GM19397 (cell line): ENCODE measurements around the gene DAAM1.

Source experiments
- ATAC-seq: cut with Tn5 transposase; IDR thresholded peaks from one replicate; pipeline ENCODE4 v1.9.1; 2021; ENCODE audit warnings: mild to moderate bottlenecking, moderate library complexity; ENCODE audit not compliant: unreplicated experiment

DAAM1 gene

GRCh38 chr14:59310633-59311032 lies 122.2 kb downstream of the DAAM1 start:
- ATAC-seq: no peak

GRCh38 chr14:59311723-59312122 lies 123.3 kb downstream of the DAAM1 start:
- ATAC-seq: no peak

- ATAC-seq: peak; percentile 59
Measured at GRCh38 chr14:59313144-59313651, 124.7 kb downstream of the DAAM1 start.

- no peak for ATAC-seq
Measured at GRCh38 chr14:59313658-59314608, 125.5 kb downstream of the DAAM1 start.

GRCh38 chr14:59314953-59315599 lies 126.6 kb downstream of the DAAM1 start:
- no peak for ATAC-seq

- no peak for ATAC-seq
Measured at GRCh38 chr14:59316151-59316830, 127.8 kb downstream of the DAAM1 start.

GRCh38 chr14:59317346-59317745 lies 128.9 kb downstream of the DAAM1 start:
- ATAC-seq: no peak

GRCh38 chr14:59317798-59318505 lies 129.5 kb downstream of the DAAM1 start:
- no peak for ATAC-seq

- ATAC-seq: no peak
Measured at GRCh38 chr14:59318908-59319307, 130.4 kb downstream of the DAAM1 start.

- ATAC-seq: no peak
Measured at GRCh38 chr14:59320361-59320760, 131.9 kb downstream of the DAAM1 start.

GRCh38 chr14:59320763-59321625 lies 132.5 kb downstream of the DAAM1 start:
- no peak for ATAC-seq

GRCh38 chr14:59321626-59321949 lies 133.1 kb downstream of the DAAM1 start:
- no peak for ATAC-seq

GRCh38 chr14:59325906-59326305 lies 137.4 kb downstream of the DAAM1 start:
- no peak for ATAC-seq

- no peak for ATAC-seq
Measured at GRCh38 chr14:59328454-59328853, 140.0 kb downstream of the DAAM1 start.

GRCh38 chr14:59330455-59330854 lies 142.0 kb downstream of the DAAM1 start:
- ATAC-seq: no peak

GRCh38 chr14:59331217-59331616 lies 142.8 kb downstream of the DAAM1 start:
- ATAC-seq: no peak

- no peak for ATAC-seq
Measured at GRCh38 chr14:59332727-59333126, 144.3 kb downstream of the DAAM1 start.

GRCh38 chr14:59333235-59333634 lies 144.8 kb downstream of the DAAM1 start:
- no peak for ATAC-seq

- ATAC-seq: no peak
Measured at GRCh38 chr14:59333668-59334067, 145.2 kb downstream of the DAAM1 start.

GRCh38 chr14:59334253-59334652 lies 145.8 kb downstream of the DAAM1 start:
- no peak for ATAC-seq
